Left ventricle myocardium superior (tissue), 1 donor: Measurements from ENCODE around the gene KMT2E. TPM values are rescaled to one million over a fixed set of nuclear protein-coding genes. Genes with fewer than 3 reads are reported as not detected.
"Not testable (repeated sequence)": the region's sequence is repeated elsewhere in the genome, so short reads cannot be mapped to it uniquely, and the experiment has no call there.

Source experiments
- ATAC-seq: fragments of 200-7000 bp; cut with Tn5 transposase; one replicate; pipeline ENCODE4 v1.9.1; 2020; ENCODE audit warnings: mild to moderate bottlenecking, moderate library complexity
- DNase-seq: peaks from one replicate; pipeline ENCODE4 v3.0.0-alpha.2; 2020
- intact Hi-C: fragments of 100-400 bp; cut with micrococcal nuclease; formaldehyde crosslinking; loops from one replicate; pipeline ENCODE4 v1.11.0; 2022
- long read RNA-seq: library from polyadenylated mRNA; unstranded; transcript quantifications from one replicate; pipeline ENCODE4 v2.0.0, GENCODE V29; 2021
- total RNA-seq: library from RNA; stranded (reverse); fragmentation: NEBNext Ultra II Directional; extraction: Animal tissue kit (Norgen Biotek cat#: 25700); gene quantifications from one replicate; pipeline ENCODE4 v1.2.1, GENCODE V29; 2021
- donor health status: DM: no; HTN: yes; CAD: no; lungs with severe emphysema.

KMT2E gene, protein sequence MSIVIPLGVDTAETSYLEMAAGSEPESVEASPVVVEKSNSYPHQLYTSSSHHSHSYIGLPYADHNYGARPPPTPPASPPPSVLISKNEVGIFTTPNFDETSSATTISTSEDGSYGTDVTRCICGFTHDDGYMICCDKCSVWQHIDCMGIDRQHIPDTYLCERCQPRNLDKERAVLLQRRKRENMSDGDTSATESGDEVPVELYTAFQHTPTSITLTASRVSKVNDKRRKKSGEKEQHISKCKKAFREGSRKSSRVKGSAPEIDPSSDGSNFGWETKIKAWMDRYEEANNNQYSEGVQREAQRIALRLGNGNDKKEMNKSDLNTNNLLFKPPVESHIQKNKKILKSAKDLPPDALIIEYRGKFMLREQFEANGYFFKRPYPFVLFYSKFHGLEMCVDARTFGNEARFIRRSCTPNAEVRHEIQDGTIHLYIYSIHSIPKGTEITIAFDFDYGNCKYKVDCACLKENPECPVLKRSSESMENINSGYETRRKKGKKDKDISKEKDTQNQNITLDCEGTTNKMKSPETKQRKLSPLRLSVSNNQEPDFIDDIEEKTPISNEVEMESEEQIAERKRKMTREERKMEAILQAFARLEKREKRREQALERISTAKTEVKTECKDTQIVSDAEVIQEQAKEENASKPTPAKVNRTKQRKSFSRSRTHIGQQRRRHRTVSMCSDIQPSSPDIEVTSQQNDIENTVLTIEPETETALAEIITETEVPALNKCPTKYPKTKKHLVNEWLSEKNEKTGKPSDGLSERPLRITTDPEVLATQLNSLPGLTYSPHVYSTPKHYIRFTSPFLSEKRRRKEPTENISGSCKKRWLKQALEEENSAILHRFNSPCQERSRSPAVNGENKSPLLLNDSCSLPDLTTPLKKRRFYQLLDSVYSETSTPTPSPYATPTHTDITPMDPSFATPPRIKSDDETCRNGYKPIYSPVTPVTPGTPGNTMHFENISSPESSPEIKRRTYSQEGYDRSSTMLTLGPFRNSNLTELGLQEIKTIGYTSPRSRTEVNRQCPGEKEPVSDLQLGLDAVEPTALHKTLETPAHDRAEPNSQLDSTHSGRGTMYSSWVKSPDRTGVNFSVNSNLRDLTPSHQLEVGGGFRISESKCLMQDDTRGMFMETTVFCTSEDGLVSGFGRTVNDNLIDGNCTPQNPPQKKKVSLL (N-terminal part only)
- total RNA-seq: 35.9 TPM
- long read RNA-seq, partial matches to known transcripts: 19 of 55 reads
- long read RNA-seq, other reads (novel, unspliced or antisense): 33 of 55 reads

- peak; percentile 68 for ATAC-seq
- intact Hi-C loops: no loop called here
- peak; percentile 93 for DNase-seq
Measured at GRCh38 chr7:105013816-105014692, at the start of gene KMT2E. Gene KMT2E (plus strand): TSS chr7:105014205. CDS start chr7:105040953, 26,748 bp downstream.

GRCh38 chr7:104964626-104965236 is 49.3 kb upstream of the KMT2E start:
- intact Hi-C loops: no loop called here
- DNase-seq: no peak
- ATAC-seq: no peak

GRCh38 chr7:104966022-104966421 is 48.0 kb upstream of the KMT2E start:
- no peak for DNase-seq
- intact Hi-C loops: no loop called here
- ATAC-seq: no peak

GRCh38 chr7:104967088-104967487 is 46.9 kb upstream of the KMT2E start:
- ATAC-seq (no peak), DNase-seq (no peak)
- intact Hi-C loops: no loop called here

GRCh38 chr7:104967595-104967994 is 46.4 kb upstream of the KMT2E start:
- ATAC-seq (no peak), DNase-seq (no peak)
- intact Hi-C loops: no loop called here

DNA sequence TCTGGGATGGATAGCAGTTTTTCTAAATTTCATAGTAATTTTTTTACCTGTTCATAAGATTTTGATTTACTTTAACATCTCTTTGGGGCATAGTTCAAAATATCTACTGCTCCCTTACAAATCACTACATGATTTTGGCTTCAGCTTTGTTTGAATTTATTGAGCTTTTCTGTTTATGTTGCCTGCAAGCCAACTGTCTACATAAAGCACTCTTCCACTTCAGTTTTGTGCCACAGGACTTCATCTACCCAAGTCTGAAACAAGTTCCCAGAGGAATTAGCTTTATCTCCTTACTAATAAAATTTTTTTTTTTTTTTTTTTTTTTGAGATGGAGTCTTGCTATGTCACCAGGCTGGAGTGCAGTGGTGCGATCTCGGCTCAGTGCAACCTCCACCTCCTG is 45.4 kb upstream of the KMT2E start:
- intact Hi-C loops: no loop called here
- DNase-seq (no peak), ATAC-seq (no peak)

DNA sequence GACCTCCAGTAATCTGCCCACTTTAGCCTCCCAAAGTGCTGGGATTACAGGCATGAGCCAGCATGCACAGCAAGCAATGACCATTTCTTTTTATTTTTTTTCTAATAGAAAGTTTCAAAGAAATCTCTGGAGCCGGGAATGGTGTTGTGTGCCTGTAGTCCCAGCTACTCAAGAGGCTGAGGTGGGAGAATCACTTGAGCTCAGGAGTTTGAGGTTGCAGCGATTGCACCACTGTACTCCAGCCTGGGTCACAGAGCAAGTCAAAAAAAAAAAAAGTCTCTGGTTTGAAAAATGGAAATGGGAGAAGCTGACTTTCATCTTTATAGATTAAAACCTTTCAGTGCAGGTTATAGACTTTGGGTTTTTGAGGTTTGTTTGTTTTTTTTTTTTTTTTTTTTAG is 44.8 kb upstream of the KMT2E start:
- DNase-seq (no peak), ATAC-seq (no peak)
- intact Hi-C loops: no loop called here

DNA sequence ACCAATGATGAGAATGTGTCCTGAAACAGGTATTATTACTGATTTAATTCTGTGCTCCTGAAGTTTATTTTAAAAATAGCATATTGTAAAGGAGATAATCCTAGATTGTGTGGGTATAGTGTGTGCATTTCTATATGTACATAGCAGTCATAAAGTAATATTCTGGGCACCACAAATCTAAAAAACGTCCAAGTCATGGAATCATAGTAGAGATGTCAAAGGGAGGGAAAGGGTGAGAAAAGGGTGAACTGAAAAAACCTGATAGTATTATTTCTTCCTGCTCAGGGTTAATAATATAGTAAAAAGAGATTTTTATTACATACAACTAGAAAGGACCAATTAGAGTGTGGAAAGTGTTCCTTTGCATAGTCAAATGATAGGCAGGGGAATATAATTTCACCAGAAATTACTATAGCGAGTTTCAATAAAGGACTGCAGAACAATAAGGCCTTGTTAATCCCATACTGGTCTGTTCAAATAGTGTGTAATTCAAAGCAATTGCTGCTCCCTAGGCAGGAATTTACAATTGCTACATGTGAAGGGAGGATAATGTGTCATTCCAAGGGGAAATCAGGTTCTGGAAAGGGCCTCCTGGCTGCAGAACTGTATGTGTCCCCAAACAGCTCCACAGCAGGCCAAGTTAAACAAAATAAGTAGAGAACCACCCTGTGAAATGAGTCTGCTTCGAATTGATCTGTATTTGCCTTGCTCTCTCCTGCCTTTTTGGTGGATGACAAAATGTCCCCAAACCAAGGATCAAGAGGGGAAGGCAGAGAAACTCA is 42.5 kb upstream of the KMT2E start:
- DNase-seq (no peak), ATAC-seq (peak; percentile 77)
- intact Hi-C loops: no loop called here

GRCh38 chr7:104972500-104972899 is 41.5 kb upstream of the KMT2E start:
- DNase-seq (no peak), ATAC-seq (no peak)
- intact Hi-C loops: no loop called here

DNA sequence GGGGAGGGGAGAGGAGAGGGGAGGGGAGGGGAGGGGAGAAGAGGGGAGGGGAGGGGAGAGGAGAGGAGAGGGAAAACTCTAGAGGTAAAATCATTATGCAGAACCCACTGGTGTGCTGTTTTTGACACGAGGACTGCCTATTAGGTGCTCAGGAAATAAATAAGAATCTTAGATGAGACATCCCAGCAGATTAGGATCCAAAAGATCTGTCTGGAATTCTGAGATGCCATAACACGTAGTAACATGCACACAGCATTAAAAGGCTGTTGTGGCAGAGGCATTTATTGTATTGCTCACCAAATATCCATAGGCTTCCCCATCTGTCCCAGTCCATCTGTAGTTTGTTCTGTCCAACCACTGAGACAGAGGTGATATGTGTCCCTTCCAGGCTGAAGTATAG is 40.8 kb upstream of the KMT2E start:
- DNase-seq (no peak), ATAC-seq (no peak)
- intact Hi-C loops: no loop called here

- DNase-seq (no peak), ATAC-seq (peak; percentile 65)
- intact Hi-C loops: no loop called here
Measured at GRCh38 chr7:104973909-104974415, 40.0 kb upstream of the KMT2E start.

GRCh38 chr7:104975553-104975952 is 38.5 kb upstream of the KMT2E start:
- DNase-seq, intact Hi-C loops, ATAC-seq: not testable (repeated sequence)

DNA sequence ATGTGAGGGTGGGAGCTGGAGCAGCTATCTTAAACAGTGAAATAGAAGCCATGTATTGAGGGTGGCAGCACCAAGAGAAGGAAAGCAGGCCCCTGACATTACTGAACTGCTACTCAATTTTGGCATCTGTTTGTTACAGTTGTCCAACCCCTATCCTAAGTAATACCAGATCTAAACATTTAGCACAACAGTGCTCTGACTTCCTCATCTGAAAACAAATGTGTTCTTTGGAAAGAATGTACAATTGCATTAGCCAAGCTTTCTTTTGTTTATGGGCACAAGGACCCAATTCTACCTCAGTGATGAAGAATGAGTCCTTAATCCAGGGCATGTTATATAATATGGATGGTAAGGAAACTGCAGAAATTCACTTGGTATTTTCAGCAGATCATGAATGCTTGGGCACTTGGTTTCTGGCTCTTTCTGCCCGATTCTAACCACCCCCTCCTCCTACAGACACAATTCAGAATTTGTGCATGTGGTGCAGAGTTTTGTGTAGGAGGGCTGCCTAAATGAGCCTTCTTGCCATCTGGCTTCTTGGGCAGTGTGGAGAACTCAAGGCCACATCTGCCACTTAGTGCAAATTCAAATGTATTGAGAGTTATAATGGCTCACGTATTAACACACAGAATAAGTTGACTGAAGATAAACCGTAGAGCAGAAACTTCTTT is 36.9 kb upstream of the KMT2E start:
- ATAC-seq (no peak), DNase-seq (no peak)
- intact Hi-C loops: no loop called here

DNA sequence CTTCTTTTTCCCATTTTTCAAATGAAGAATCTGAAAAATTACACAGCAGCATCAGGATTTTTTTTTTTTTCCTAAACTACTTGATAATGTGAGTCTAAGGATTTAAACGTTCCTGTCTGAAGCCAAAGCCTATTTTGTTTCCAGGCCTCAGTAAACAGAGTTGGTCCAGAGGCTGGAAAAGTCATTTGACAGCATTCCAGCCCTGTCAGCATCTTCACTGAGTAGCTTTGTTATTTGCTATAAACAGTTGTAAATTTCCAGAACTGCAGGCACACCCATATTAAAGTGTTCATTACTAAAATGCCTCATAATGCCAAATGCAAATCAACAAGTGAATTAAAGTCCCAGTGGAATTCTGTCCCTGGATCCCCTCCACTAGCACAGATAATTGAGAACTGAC is 35.5 kb upstream of the KMT2E start:
- intact Hi-C loops: no loop called here
- ATAC-seq (peak; percentile 56), DNase-seq (no peak)

GRCh38 chr7:104979167-104979841 is 34.7 kb upstream of the KMT2E start:
- ATAC-seq (peak; percentile 29), DNase-seq (no peak)
- intact Hi-C loops: no loop called here

DNA sequence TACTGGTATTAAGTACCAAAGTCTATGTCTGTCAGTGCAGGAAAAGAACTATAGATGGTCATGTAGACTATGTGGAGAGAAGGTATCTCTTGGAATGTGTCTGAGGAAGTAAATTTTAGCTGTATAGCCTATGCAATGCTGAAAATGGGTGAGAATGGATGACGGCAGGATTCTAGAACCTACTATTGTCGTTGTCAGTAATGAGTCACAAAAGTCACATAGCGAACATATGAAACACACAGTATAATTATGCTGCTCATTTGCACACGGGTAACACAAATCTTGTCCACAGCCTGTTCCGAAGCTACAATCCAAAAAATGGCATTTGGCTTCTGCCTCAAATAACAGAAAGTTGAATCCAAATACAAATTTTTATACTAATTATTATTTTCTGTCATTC is 33.6 kb upstream of the KMT2E start:
- no peak for ATAC-seq
- intact Hi-C loops: no loop called here
- no peak for DNase-seq
